ENCODE results near the gene NDUFS7. TPM values are rescaled to one million over a fixed set of nuclear protein-coding genes. Genes with fewer than 3 reads are reported as not detected.

The NDUFS7 gene
- polyA plus RNA-seq, 1 experiment: 59.6 TPM

DNA sequence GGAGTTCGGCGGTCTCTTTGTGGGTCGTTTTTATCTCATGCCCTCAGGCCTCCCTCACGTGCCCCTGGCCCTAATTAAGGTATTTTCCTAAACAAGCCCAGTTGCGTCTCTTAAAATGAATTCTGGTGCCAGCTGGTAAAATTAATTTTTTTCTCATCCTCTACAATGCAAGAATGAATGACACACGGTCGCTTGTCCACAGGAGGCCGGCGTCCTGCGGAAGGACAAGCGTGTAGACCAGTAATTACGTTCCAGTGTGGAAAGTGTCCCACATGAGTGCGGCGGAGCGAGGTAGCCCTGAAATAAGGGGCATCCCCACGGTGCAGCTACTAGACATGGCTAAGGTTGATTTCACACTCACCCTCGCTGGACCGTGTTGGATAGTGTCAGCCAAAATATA lies 34.5 kb upstream of the NDUFS7 start:
- ChIA-PET CTCF (no interaction called here), POLR2A (no interaction called here)
- DNase-seq (ENCODE audit: low read depth): no peak
- TF ChIP-seq, protein P1, sequence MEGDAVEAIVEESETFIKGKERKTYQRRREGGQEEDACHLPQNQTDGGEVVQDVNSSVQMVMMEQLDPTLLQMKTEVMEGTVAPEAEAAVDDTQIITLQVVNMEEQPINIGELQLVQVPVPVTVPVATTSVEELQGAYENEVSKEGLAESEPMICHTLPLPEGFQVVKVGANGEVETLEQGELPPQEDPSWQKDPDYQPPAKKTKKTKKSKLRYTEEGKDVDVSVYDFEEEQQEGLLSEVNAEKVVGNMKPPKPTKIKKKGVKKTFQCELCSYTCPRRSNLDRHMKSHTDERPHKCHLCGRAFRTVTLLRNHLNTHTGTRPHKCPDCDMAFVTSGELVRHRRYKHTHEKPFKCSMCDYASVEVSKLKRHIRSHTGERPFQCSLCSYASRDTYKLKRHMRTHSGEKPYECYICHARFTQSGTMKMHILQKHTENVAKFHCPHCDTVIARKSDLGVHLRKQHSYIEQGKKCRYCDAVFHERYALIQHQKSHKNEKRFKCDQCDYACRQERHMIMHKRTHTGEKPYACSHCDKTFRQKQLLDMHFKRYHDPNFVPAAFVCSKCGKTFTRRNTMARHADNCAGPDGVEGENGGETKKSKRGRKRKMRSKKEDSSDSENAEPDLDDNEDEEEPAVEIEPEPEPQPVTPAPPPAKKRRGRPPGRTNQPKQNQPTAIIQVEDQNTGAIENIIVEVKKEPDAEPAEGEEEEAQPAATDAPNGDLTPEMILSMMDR (IDR thresholded peaks at IDR 0.05; ENCODE audit: insufficient read depth, low read depth, low read length): no peak
- Histone ChIP-seq H3K36me3 (ENCODE audit: control insufficient read depth, insufficient read depth, low read length) (no peaks in the 10 kb centered on the region), H3K27me3 (ENCODE audit: control insufficient read depth, insufficient read depth, low read length) (no peaks in the 10 kb centered on the region), H3K4me3 (ENCODE audit: low read depth, low read length) (no peak overlapping the region)

DNA sequence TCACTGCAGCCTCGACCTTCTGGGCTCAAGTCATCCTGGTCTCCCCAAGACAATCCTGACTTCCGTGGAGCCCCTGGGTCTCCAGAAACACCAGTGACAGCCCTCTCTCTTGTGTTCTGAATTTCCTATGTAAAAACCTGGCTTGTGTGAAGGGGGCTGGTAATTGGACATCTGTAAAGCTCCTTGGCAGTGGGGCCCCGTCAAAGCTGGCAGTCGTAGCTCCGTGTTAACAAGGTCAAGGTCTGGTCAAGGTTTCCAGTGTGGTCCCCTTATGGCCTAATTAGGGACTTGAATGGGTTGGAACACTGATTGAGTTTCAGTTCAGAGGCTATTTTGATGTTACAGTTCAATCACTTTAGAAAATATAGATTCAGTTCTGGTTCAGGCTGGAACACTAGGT lies 32.8 kb upstream of the NDUFS7 start:
- DNase-seq (ENCODE audit: low read depth): no peak
- CTCF ChIA-PET: no interaction called here
- POLR2A ChIA-PET: no interaction called here

DNA sequence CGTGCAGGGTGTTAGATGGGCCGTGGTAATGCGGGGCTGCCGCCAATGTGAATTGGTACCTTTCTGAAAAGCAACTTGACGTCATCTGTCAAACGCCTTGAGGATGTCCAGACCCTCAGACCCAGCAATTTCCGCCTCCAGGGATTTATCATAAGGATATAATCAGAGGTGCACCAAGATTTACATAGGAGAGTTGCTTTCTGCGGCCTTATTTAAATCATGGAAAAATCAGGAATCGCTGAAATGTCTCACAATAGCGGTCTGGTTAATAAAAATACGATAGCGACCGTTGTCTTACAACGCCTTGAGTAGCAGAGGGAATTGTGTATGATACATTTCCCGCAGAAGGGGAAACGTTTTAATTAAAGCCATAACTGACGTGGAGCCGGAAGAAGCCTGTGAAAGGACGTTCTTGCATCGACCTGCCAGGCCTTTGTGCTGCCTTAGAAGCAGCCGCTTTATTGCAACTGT lies 32.3 kb upstream of the NDUFS7 start:
- CTCF ChIA-PET: no interaction called here
- Histone ChIP-seq H3K27me3 (ENCODE audit: control insufficient read depth, insufficient read depth, low read length) (no peaks in the 10 kb centered on the region), H3K4me3 (ENCODE audit: low read depth, low read length) (no peak overlapping the region), H3K36me3 (ENCODE audit: control insufficient read depth, insufficient read depth, low read length) (no peaks in the 10 kb centered on the region)
- TF ChIP-seq, protein P1 (IDR thresholded peaks at IDR 0.05; ENCODE audit: insufficient read depth, low read depth, low read length): no peak
- POLR2A ChIA-PET: no interaction called here
- DNase-seq (ENCODE audit: low read depth): no peak

More for the DNA sequence above, 32.8 kb upstream of the NDUFS7 start:
- H3K27me3 ChIP-seq (ENCODE audit: control insufficient read depth, insufficient read depth, low read length): no peaks in the 10 kb centered on the region
- TF ChIP-seq, protein P1 (IDR thresholded peaks at IDR 0.05; ENCODE audit: insufficient read depth, low read depth, low read length): no peak
- no peaks in the 10 kb centered on the region for H3K36me3 ChIP-seq (ENCODE audit: control insufficient read depth, insufficient read depth, low read length)
- no peak overlapping the region for H3K4me3 ChIP-seq (ENCODE audit: low read depth, low read length)

DNA sequence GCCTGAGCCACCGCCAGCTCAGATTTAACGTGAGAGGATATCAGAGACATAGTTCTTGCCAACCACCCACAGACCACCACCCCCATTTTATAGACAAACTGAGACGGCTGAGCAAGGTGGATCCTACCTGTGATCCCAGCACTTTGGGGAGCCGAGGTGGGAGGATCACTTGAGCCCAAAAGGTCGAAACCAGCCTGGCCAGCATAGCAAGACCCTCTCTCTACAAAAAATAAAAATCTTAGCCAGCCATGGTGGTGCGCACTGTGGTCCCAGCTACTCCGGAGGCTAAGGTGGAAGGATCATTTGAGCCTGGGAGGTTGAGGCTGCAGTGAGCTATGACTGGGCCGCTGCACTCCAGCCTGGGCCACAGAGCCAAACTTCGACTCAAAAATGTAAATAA lies 30.6 kb upstream of the NDUFS7 start:
- POLR2A ChIA-PET: no interaction called here
- Histone ChIP-seq H3K4me3 (ENCODE audit: low read depth, low read length) (no peak overlapping the region), H3K27me3 (ENCODE audit: control insufficient read depth, insufficient read depth, low read length) (no peaks in the 10 kb centered on the region), H3K36me3 (ENCODE audit: control insufficient read depth, insufficient read depth, low read length) (peaks cover 4% of the 10 kb centered on the region)
- DNase-seq (ENCODE audit: low read depth): no peak
- TF ChIP-seq, protein P1 (IDR thresholded peaks at IDR 0.05; ENCODE audit: insufficient read depth, low read depth, low read length): no peak
- CTCF ChIA-PET: interaction anchor here (1.5 kb wide), 1 partner anchor 73 kb away, joined by 3 read pairs; no protein-coding TSS in a partner anchor

DNA sequence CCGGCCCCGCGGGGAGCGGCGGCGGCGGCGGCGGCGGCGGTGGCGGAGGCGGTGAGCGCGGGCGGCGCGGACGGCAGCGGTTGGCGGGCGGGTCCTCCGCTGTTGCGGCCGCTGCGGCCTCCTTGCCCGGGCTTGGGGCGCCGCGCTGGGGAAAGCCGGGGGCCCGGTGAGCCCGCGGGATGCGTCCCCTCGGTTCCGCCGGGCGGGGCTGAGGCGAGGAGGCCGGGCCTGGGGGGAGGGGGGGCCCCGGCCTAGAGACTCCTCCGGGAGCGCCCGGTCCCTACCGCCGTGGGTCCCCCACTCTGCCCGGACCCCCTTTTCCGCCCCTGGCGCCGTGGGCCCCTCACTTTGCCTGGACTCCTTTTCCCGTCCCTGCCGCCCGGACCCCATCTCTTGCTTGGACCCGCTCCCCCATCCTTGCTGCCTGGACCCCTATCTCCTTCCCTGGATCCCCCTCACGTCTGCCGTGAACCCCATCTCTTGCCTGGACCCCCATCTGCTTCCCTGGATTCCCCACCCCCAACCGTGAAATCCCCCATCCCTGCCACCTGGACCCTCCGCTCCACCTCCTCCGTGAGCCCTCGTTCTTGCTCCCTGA lies 28.6 kb upstream of the NDUFS7 start:
- TF ChIP-seq, protein P1 (IDR thresholded peaks at IDR 0.05; ENCODE audit: insufficient read depth, low read depth, low read length): no peak
- POLR2A ChIA-PET: interaction anchor here (0.5 kb wide), 1 partner anchor 11 kb away, joined by 14 read pairs; no protein-coding TSS in a partner anchor
- Histone ChIP-seq H3K27me3 (ENCODE audit: control insufficient read depth, insufficient read depth, low read length) (no peaks in the 10 kb centered on the region), H3K4me3 (ENCODE audit: low read depth, low read length) (peak overlapping the region; percentile 74), H3K36me3 (ENCODE audit: control insufficient read depth, insufficient read depth, low read length) (peaks cover 10% of the 10 kb centered on the region)
- CTCF ChIA-PET: interaction anchor here (1.0 kb wide), 1 partner anchor 10 kb away, joined by 3 read pairs; no protein-coding TSS in a partner anchor
- no peak for DNase-seq (ENCODE audit: low read depth)
